ENCODE data around the gene HYPK.

Gene HYPK

DNA sequence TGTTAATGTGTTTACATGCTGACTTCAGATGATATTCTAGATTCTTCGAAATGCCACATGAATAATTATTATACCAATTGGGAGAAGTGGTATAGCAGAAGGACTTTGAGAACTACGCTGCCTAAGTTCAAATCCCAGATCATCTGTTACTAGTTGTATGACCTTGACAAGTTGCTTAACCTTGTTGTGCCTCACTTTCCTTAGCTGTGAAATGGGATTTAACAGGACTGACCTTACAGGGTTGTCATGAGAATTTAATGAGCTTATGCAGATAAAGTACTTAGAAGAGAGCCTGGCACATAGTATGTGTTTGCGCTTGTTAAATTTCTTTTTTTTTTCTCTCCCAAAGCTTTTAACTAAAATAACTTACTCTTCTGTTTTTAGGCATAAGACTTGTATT is 50.9 kb downstream of the HYPK start:
- no peak for DNase-seq (ENCODE audit: low read depth)

GRCh38 chr15:43852607-43853006 is 52.2 kb downstream of the HYPK start:
- DNase-seq (ENCODE audit: low read depth): no peak
